ENCODE results near the gene ACVR1.
A peak's percentile ranks its signal among the peaks of the same experiment; 100 is the strongest.
"Not testable (repeated sequence)": the region's sequence is repeated elsewhere in the genome, so short reads cannot be mapped to it uniquely, and the experiment has no call there.

ACVR1 gene

GRCh38 chr2:157749684-157750083 is 126.4 kb downstream of the ACVR1 start:
- no peak for DNase-seq

DNA sequence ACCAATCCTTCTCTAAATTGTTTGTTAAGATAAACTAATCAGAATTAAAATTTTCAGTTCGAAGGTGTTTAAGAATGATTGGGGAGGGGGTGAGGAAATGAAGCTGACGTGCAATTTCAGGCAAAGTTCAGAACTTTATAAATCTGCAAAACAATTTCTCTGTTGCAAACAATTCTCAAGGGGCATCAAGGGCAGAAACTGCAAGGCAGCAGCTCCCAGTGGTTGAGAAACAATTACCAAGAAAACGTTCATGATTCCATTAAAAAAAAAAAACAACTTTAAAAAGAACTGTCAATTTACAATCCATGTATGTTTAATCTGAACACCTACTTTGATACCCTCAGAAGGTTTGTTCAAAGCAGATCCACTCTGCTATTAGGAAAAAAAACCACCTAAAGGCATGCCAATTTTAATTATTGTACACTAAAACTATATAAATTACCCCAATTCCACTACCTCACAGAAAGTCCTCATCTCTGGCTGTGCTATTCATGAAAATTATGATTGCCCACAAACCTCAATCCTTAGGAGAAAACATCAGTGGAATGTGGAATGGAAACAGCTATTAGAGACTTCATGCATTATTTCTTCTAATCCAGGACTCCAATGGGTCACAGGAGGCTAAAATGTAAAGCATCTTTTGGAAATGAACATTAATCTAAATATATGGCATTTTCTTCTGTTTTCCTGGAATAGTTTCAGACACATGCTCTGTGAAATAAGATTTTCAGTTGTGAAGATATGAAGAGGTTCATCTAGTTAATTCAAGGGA is 127.6 kb downstream of the ACVR1 start:
- no peak for DNase-seq

DNA sequence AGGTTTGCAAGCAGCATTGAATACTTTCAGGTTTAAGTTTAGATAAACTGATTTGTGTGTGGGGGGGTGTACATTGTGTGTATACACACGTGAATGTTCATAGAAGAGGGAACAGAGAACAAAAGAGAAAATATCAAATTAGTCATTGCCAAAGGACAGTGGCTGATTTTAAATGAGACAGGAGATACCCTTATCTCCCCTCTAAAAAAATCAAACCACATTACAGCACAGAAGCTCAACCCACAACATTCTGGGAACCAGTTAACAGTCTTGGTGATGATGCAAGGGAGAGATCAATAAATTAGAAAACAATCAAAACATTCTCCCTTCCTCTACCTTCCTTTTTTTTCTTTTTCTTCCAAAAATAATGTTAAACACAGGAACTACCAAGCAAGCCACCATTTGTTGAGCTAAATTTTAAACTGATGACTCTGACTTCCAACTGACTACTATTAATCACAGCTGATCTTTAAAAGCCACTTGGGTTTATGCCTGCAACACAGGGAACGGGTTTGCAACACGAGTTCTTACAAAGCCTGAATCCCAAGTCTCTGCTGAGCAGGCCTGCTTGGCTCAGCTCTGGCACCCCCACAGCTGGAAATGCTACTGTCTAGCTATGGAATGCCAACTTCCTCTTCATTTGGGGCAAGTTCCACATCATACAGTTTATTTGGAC is 128.3 kb downstream of the ACVR1 start:
- DNase-seq: peak; percentile 4 to 37 (median 26)

GRCh38 chr2:157747280-157747679 is 128.8 kb downstream of the ACVR1 start:
- no peak for DNase-seq

GRCh38 chr2:157746234-157746950 is 129.7 kb downstream of the ACVR1 start:
- DNase-seq: no peak

DNA sequence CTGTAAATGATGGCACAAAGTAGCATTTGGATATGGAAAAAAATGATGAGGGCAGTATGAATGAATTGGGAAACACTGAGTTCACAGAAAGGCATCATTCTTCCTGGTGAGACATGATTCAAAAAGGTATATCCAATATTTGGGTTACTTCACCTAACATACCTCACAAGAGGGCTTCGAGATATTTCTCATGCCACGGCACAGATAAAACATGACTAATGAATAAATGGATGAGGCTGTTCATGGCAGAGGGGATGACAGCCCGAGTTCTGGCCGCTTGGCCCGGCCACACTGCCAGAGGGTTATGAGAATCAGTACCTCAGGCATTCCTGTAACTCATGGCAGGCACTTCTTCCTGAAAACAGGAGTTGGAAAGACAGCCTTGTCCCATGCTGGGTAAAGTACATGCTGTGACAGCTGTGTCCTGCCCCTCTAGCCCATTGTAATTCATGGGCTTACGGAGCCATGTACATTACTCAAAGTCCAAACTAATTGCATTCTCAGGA is 131.5 kb downstream of the ACVR1 start:
- no peak for DNase-seq

- no peak for DNase-seq
Measured at GRCh38 chr2:157743051-157743450, 133.1 kb downstream of the ACVR1 start.

- no peak for DNase-seq
Measured at GRCh38 chr2:157741819-157742484, 134.2 kb downstream of the ACVR1 start.

DNA sequence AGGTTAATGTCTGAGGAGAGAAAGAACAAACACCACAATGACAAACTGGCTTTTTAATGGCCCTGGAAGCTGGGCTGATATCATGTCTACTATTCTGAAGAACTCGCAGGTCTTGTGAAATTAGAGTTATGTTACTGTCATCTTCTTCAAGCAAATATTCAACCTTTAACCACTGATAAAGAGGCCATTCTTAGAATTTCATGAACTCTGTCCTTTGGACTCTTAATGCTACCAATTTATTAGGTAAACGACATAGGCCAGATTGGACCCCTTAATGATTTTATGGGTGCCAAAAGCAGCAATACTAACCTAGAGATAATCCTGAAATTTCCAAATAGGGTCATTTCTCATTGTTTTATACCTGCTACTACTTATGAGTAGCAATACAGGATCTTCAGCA is 138.5 kb downstream of the ACVR1 start:
- DNase-seq: no peak

- DNase-seq: no peak
Measured at GRCh38 chr2:157735532-157735931, 140.6 kb downstream of the ACVR1 start.

- DNase-seq: no peak
Measured at GRCh38 chr2:157733263-157733662, 142.9 kb downstream of the ACVR1 start.

DNA sequence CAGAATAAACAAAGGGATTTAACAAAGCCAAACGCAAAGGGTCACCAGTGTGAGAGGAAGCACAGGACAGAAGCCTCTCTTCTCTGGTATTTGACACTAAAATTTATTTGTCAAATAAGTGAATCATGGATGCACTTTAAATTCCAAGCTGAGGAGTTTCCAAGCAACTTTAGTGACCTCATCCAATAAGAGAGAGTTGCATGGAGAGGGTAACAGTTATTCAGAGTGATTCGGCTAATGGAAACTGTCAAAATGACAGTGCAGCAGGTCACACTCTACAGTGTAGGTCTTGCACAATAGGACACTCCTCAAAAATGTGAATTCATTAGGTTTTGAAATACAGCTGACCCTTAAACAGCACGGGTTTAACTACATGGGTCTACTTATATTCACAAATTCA is 143.5 kb downstream of the ACVR1 start:
- no peak for DNase-seq

DNA sequence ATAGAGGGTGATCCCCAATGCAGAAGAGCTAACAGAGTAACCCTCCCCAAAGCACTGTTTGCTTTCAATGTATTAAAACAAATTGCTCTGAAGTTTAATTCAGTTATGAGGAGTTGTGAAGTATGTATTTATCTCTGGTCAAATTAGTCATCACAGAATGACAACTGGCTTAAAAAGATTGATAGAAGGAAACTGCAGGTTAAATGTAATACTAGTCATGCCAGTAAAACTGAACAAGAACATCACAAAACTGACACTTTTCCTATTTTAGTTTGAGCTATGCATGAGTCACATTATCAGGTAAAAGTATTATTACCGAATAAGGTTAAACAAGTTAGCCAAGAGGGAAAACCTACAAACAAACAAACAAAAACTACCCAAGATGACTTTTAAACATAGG is 148.4 kb downstream of the ACVR1 start:
- no peak for DNase-seq

GRCh38 chr2:157726946-157727345 is 149.2 kb downstream of the ACVR1 start:
- no peak for DNase-seq

GRCh38 chr2:157725846-157726245 is 150.3 kb downstream of the ACVR1 start:
- peak in 1 of 4 experiments; percentile 6 for DNase-seq

DNA sequence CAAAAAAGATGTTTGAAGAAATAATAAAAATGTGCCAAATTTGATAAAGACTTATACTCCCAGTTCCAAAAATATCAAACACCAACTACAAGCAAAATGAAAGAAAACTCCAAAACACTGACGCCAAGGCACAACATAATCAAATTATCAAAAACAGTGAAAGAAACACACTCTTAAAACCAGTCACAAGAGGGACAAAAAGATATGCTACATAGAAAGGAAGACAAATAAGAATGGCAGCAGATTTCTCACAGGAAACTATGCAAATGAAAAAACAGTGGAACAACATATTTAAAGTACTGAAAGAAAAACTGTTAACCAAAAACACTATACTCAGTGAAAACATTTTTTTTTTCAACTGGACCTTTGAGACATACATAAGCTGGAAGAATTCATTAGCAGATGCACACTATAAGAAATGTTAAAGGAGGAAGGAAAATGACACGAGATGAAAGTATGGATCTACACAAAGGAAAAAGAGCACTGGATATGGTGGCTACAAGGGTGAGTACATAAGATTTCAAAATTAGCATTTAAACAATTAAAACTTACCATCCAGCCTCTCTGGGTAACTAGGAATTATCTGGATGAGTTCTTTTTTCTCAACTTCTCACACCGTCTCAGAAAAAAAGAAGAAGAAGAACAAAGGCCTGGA is 153.4 kb downstream of the ACVR1 start:
- peak in 2 of 4 experiments; percentile 31 to 32 for DNase-seq

- DNase-seq: no peak
Measured at GRCh38 chr2:157720504-157720903, 155.6 kb downstream of the ACVR1 start.

DNA sequence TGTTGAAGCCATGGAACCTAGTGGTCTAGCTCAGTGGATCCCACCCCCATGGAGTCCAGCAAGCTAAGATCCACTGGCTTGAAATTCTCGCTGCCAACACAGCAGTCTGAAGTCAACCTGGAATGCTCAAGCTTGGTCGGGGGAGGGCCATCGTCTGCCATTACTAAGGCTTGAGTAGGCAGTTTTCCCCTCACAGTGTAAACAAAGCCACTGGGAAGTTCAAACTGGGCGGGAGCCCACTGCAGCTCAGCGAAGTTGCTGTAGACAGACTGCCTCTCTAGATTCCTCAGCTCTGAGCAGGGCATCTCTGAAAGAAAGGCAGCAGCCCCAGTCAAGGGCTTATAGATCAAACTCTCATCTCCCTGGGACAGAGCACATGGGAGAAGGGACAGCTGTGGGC is 171.5 kb downstream of the ACVR1 start:
- DNase-seq: not testable (repeated sequence)

GRCh38 chr2:157704148-157704547 is 172.0 kb downstream of the ACVR1 start:
- not testable (repeated sequence) for DNase-seq

GRCh38 chr2:157699806-157700205 is 176.3 kb downstream of the ACVR1 start:
- DNase-seq: no peak

DNA sequence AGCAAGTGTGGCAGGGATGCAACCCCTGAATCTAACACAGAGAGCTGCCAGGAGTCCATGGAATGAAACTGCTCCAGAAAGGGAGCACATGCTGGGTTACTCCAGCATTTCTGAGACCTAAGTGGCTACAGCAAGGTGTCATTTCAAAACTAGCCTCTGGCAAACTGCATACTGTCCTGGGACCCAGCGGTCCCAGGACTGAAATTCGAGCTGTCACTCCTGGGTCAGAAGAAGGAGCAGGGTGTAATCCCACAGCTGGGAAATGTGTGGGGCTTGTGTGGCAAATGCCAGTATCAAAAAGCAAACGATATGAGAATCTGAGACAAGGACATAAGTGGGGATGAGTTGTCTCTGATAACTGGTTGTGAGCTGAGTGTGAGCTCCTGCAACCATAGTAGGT is 177.1 kb downstream of the ACVR1 start:
- no peak for DNase-seq

DNA sequence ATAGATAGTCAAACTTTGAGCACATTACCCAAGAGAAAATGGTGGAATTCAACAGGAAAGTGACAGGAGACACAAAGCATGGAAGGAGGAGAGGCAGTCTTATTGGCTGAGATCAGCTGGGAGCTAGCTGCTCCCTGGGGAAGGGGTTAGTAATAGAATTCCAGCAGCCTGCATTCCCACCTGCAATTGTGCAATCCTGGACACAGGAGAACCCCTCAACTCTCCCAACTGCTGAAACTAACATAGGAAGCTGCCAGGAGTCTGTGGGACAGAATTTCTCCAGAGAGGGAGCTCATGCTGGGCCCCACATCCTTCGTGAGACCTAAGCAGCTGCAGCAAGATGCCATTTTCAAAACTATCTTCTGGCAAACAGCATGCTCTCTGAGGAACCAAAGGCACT is 177.7 kb downstream of the ACVR1 start:
- no peak for DNase-seq
